GM12865 (cell line): Measurements from ENCODE around the gene TSPAN9.

Experiments used
- DNase-seq: peaks from one replicate; pipeline ENCODE4 v3.0.0; 2010; ENCODE audit warnings: low read depth
- H3K4me3 ChIP-seq: 2 replicates; pipeline ENCODE4 v1.5.1; 2011; ENCODE audit warnings: mild to moderate bottlenecking, low read depth, low read length, control low read depth
- TF ChIP-seq, protein P1 (sequence below): IDR thresholded peaks from 2 replicates; pipeline ENCODE4 v1.5.1; 2011; ENCODE audit warnings: low read length, control low read depth, low read depth, inconsistent platforms; ENCODE audit not compliant: insufficient read depth; ENCODE audit errors: missing control alignments

TSPAN9 gene

GRCh38 chr12:3117591-3118015 is 40.4 kb downstream of the TSPAN9 start:
- TF ChIP-seq, protein P1, sequence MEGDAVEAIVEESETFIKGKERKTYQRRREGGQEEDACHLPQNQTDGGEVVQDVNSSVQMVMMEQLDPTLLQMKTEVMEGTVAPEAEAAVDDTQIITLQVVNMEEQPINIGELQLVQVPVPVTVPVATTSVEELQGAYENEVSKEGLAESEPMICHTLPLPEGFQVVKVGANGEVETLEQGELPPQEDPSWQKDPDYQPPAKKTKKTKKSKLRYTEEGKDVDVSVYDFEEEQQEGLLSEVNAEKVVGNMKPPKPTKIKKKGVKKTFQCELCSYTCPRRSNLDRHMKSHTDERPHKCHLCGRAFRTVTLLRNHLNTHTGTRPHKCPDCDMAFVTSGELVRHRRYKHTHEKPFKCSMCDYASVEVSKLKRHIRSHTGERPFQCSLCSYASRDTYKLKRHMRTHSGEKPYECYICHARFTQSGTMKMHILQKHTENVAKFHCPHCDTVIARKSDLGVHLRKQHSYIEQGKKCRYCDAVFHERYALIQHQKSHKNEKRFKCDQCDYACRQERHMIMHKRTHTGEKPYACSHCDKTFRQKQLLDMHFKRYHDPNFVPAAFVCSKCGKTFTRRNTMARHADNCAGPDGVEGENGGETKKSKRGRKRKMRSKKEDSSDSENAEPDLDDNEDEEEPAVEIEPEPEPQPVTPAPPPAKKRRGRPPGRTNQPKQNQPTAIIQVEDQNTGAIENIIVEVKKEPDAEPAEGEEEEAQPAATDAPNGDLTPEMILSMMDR, result no peak
- no peak overlapping the region for H3K4me3 ChIP-seq
- DNase-seq, result no peak

GRCh38 chr12:3119192-3119755 is 42.1 kb downstream of the TSPAN9 start:
- no peak overlapping the region for H3K4me3 ChIP-seq
- TF ChIP-seq, protein P1, result no peak
- no peak for DNase-seq

GRCh38 chr12:3119756-3120601 is 42.8 kb downstream of the TSPAN9 start:
- no peak overlapping the region for H3K4me3 ChIP-seq
- DNase-seq, result no peak
- TF ChIP-seq, protein P1, result no peak

DNA sequence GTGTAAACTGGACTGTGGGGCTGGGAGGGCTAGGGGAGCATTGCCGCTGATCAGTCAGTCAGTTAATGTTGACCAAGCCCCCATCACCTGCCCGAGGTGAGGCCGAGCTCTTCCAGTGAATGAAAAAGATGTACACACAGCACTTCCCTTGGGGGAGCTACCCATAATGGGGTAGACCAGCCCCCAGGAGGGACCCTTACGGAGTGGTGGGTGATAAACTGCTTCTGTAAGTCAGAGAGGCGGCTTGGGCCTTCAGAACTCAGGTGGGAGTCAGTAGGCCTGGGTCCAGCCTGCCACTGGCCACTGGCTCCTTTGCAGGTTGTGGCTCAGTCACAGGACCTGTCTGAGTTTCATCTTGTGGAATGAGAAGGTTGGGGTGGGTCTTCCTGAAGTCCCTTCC is 43.5 kb downstream of the TSPAN9 start:
- no peak overlapping the region for H3K4me3 ChIP-seq
- DNase-seq, result no peak
- TF ChIP-seq, protein P1, result no peak

DNA sequence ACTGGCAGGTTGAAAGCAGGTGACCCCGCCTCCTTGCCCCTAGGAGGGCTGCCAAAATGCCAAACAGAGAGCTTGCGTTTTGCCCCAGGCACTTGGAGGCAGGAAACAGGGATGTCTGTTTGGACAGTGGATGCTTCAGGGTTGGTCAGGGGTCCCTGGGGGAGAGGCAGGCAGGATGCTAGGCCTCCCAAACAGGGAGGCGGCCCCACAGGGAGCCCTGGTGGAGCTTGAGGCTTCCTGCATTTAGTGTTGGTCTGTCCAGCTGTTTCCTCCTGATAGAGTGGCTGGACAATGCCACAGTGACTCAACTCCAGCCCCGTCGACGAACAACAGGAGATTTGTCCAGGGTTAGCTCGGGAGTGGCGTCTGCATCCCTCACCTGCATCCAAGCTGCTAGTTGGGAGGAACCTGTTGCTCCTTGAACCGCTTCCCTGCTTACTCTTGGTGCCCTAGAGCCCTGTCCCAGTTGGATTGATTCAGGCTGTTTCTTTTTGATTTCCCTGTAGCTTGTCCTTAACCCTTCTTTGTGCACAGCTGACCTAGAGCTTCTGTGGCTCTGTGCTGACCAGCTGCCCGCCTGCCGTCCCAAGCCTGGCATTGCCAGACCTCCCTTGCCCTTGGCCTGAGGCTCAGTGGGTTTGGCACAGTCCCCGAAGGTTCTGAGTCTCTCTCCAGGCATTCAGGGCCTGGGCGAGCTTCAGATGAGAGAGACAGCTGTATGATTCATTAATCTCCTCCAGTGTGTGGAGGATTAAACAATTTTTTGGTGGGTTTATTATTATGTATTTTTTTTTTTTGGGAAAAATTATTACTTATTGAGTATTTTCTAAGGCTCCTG is 45.9 kb downstream of the TSPAN9 start:
- DNase-seq, result no peak
- no peak overlapping the region for H3K4me3 ChIP-seq

DNA sequence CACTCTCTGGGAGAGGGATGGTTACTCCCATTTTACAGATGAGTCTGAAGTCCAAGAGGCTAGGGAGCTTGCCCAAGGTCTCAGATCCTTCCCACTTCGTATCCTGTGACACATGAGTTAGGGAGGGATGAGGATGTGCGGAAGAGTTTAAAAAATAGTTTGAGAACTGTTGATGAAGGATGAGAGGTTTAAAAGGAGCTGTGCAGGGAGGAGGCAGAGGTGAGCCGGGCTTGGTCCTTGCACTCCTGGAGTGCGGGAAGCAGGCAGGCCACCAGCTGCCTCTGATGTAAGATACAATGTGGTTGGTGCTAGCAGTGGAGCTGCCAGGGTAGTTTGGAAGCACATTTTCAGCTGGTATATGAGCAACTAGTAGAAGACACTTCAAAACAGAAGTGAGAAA is 46.5 kb downstream of the TSPAN9 start:
- TF ChIP-seq, protein P1, result no peak
- DNase-seq, result no peak
- no peak overlapping the region for H3K4me3 ChIP-seq

More for the DNA sequence above, 45.9 kb downstream of the TSPAN9 start:
- TF ChIP-seq, protein P1, result no peak
